HG02840 (cell line): ENCODE data around the gene IMP3.
"Not testable (repeated sequence)": the region's sequence is repeated elsewhere in the genome, so short reads cannot be mapped to it uniquely, and the experiment has no call there.

Source experiments
- ATAC-seq: cut with Tn5 transposase; IDR thresholded peaks from one replicate; pipeline ENCODE4 v1.9.1; 2021; ENCODE audit warnings: mild to moderate bottlenecking, moderate library complexity, moderate number of reproducible peaks; ENCODE audit not compliant: unreplicated experiment, low FRiP score

Gene IMP3

GRCh38 chr15:75653347-75653913, 13.4 kb upstream of the IMP3 start:
- no peak for ATAC-seq

- no peak for ATAC-seq
These were observed 12.0 kb upstream of the IMP3 start for GRCh38 chr15:75651810-75652543.

GRCh38 chr15:75650908-75651809, 11.1 kb upstream of the IMP3 start:
- no peak for ATAC-seq

- no peak for ATAC-seq
These were observed 9.8 kb upstream of the IMP3 start for GRCh38 chr15:75649848-75650247.

GRCh38 chr15:75649045-75649761, 9.2 kb upstream of the IMP3 start:
- no peak for ATAC-seq

- no peak for ATAC-seq
These were observed 8.4 kb upstream of the IMP3 start for GRCh38 chr15:75648156-75649000.

GRCh38 chr15:75647370-75648155, 7.5 kb upstream of the IMP3 start, which contains the start of gene SNX33:
Gene SNX33, plus strand, starts transcription at chr15:75647912. Its CDS starts 1,191 bp downstream, at chr15:75649103.
- no peak for ATAC-seq

GRCh38 chr15:75646944-75647364, 6.9 kb upstream of the IMP3 start:
- ATAC-seq = no peak

GRCh38 chr15:75646112-75646943, 6.3 kb upstream of the IMP3 start:
- no peak for ATAC-seq

GRCh38 chr15:75644376-75644775, 4.4 kb upstream of the IMP3 start:
- ATAC-seq = no peak

GRCh38 chr15:75641603-75642002, 1.6 kb upstream of the IMP3 start:
- ATAC-seq = no peak

GRCh38 chr15:75641179-75641503, 1.1 kb upstream of the IMP3 start:
- no peak for ATAC-seq

- ATAC-seq = peak; percentile 24
These were observed 607 bp upstream of the IMP3 start for GRCh38 chr15:75640483-75641178.

- ATAC-seq = no peak
These were observed 774 bp downstream of the IMP3 start for GRCh38 chr15:75639191-75639708.

GRCh38 chr15:75637245-75638009, 2.6 kb downstream of the IMP3 start:
- no peak for ATAC-seq

- ATAC-seq = no peak
These were observed 4.0 kb downstream of the IMP3 start for GRCh38 chr15:75636026-75636425.

GRCh38 chr15:75633922-75634321, 6.1 kb downstream of the IMP3 start:
- ATAC-seq = not testable (repeated sequence)
